Prostate gland (tissue), 2 donors: ENCODE measurements around the gene PDGFD. TPM values are rescaled to one million over a fixed set of nuclear protein-coding genes. Genes with fewer than 3 reads are reported as not detected.

Experiments used
- DNase-seq: peaks from one replicate; pipeline ENCODE4 v3.0.0-alpha.2; 2019; ENCODE audit warnings: low spot score
- H3K27ac ChIP-seq, 2 donors: fragments of 200-600 bp; sonication (generic); 2 replicates each; pipeline ENCODE4 v1.5.1; 2017 to 2019
- H3K27me3 ChIP-seq: fragments of 200-600 bp; sonication (generic); replicated peaks from 2 replicates; pipeline ENCODE4 v1.5.1; 2019; ENCODE audit not compliant: insufficient read depth
- H3K36me3 ChIP-seq, 2 donors: fragments of 200-600 bp; sonication (generic); 1 replicate in 1 of 2; 2 replicates in 1 of 2; pipeline versions ENCODE4 v1.5.1 to v1.8.1; 2017 to 2019
- H3K4me1 ChIP-seq: fragments of 200-600 bp; sonication (generic); replicated peaks from 2 replicates; pipeline ENCODE4 v1.5.1; 2019
- H3K4me3 ChIP-seq, 2 donors: fragments of 200-600 bp; sonication (generic); 2 replicates each; pipeline ENCODE4 v1.5.1; 2017 to 2019
- H3K9me3 ChIP-seq: fragments of 200-600 bp; sonication (generic); 2 replicates; pipeline ENCODE4 v1.5.1; 2017
- POLR2A ChIP-seq: fragments of 450-650 bp; IDR thresholded peaks from one replicate; pipeline ENCODE4 v1.6.1; 2016; ENCODE audit warnings: antibody characterized with exemption, mild to moderate bottlenecking
- POLR2AphosphoS5 ChIP-seq: sonication (generic); formaldehyde crosslinking; IDR thresholded peaks from one replicate; pipeline ENCODE4 v1.6.1; 2017; ENCODE audit warnings: antibody characterized with exemption
- WGBS: methylation state at CpG from one replicate; pipeline ENCODE4 v1.1.5; 2018; 5-methylcytosine and 5-hydroxymethylcytosine counted together
- intact Hi-C: fragments of 100-400 bp; cut with DNase I; formaldehyde crosslinking; loops from one replicate; pipeline ENCODE4 v1.14.2; 2022
- total RNA-seq, 2 donors: library from RNA; depleted of rRNA; stranded (reverse); fragments of >200 nt; gene quantifications; one replicate each; pipeline ENCODE4 v1.1.0, GENCODE V29; 2016
- TF ChIP-seq, protein P1 (sequence below), 4 experiments: fragments of 200-600 bp in 2 of 4; fragments of 450-650 bp in 2 of 4; sonication (generic) in 2 of 4; IDR thresholded peaks; 1 replicate in 3 of 4; 2 replicates in 1 of 4; pipeline ENCODE4 v1.5.1; 2016 to 2019; ENCODE audit warnings: antibody characterized with exemption in 4 of 4, mild to moderate bottlenecking in 2 of 4, moderate library complexity in 2 of 4

The PDGFD gene
- total RNA-seq, 2 donors from 2014 or later, result 12.6 to 19.4 TPM

DNA sequence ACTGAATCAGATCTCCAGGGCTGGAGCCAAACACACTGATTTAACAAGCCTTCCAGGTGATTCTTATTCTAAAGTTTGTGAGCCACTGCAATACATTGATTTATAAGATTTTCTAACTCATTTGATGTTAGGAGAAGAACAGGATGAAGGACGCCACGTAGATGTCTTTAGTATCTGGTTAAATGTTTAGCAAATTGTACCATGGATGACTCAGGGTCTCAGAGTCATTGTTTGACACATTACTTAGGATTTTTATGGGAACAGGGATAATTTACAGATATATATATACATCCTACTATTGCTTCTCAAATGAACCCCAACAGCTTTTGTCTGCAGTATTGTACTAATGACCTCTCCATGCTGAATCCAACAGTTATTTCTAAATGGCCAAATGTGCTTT, 270.6 kb downstream of the PDGFD start:
- Histone ChIP-seq H3K4me3 (no peak overlapping the region), H3K9me3 (no peaks in the 10 kb centered on the region), H3K4me1 (no peaks in the 10 kb centered on the region), H3K36me3 (no peaks in the 10 kb centered on the region), H3K27ac (no peak overlapping the region), H3K27me3 (no peaks in the 10 kb centered on the region)
- intact Hi-C loops, result no loop called here
- 70% methylated on average over 2 of the region's 2 CpGs for WGBS
- no peak for DNase-seq
- no peak for TF ChIP-seq POLR2AphosphoS5
- TF ChIP-seq, protein P1, sequence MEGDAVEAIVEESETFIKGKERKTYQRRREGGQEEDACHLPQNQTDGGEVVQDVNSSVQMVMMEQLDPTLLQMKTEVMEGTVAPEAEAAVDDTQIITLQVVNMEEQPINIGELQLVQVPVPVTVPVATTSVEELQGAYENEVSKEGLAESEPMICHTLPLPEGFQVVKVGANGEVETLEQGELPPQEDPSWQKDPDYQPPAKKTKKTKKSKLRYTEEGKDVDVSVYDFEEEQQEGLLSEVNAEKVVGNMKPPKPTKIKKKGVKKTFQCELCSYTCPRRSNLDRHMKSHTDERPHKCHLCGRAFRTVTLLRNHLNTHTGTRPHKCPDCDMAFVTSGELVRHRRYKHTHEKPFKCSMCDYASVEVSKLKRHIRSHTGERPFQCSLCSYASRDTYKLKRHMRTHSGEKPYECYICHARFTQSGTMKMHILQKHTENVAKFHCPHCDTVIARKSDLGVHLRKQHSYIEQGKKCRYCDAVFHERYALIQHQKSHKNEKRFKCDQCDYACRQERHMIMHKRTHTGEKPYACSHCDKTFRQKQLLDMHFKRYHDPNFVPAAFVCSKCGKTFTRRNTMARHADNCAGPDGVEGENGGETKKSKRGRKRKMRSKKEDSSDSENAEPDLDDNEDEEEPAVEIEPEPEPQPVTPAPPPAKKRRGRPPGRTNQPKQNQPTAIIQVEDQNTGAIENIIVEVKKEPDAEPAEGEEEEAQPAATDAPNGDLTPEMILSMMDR (IDR thresholded peaks at IDR 0.05), result no peak

DNA sequence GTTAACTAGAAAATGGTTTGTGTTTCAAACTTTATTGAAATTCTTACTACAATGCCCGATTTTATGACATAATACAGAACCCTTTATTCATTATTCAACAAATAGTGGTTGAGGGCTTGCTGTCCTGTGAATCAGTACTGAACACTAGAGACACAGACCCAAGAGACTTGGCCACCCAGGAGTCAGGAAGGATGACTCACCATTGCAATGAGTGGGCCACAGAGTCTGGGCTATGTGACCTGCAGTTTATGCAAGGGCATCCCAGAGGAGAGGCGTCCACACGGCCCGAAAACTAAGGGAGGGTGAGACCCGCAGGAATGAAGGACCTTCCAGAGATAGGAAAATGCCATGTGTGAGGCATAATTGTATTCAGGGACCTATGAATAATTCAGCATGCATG, 271.3 kb downstream of the PDGFD start:
- no peaks in the 10 kb centered on the region for H3K9me3 ChIP-seq
- 80% methylated on average over 5 of the region's 5 CpGs for WGBS
- no peaks in the 10 kb centered on the region for H3K36me3 ChIP-seq
- H3K4me1 ChIP-seq, result no peaks in the 10 kb centered on the region
- H3K27me3 ChIP-seq, result no peaks in the 10 kb centered on the region
- intact Hi-C loops, result no loop called here
- TF ChIP-seq POLR2AphosphoS5 (no peak), POLR2A (no peak)
- no peak overlapping the region for H3K4me3 ChIP-seq
- H3K27ac ChIP-seq, result no peak overlapping the region
- DNase-seq, result no peak

DNA sequence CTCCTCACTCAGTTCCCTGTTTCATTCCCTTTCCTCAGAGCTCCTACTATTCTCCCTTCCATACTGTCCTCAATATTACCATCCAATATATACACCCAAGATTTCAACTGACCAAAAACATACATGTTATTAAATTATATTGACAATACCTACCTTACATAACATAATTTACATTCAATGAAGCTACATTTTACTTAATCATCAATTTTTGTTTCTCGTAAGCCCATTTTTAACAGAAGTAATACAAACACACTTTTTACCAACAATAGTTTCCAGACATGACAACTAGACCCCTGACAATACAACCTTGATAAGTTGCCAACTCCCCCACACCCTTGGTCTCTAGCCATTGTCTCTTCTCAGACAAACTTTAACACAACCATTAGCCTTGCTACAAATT, 273.3 kb downstream of the PDGFD start:
- TF ChIP-seq, protein P1 (IDR thresholded peaks at IDR 0.05), result no peak
- H3K27ac ChIP-seq, result no peak overlapping the region
- H3K27me3 ChIP-seq, result no peaks in the 10 kb centered on the region
- no peak for DNase-seq
- H3K4me1 ChIP-seq, result no peaks in the 10 kb centered on the region
- H3K4me3 ChIP-seq, result no peak overlapping the region
- intact Hi-C loops, result no loop called here
- no peaks in the 10 kb centered on the region for H3K36me3 ChIP-seq
- WGBS, result 96% methylated on average over 1 of the region's 1 CpG
- no peaks in the 10 kb centered on the region for H3K9me3 ChIP-seq

DNA sequence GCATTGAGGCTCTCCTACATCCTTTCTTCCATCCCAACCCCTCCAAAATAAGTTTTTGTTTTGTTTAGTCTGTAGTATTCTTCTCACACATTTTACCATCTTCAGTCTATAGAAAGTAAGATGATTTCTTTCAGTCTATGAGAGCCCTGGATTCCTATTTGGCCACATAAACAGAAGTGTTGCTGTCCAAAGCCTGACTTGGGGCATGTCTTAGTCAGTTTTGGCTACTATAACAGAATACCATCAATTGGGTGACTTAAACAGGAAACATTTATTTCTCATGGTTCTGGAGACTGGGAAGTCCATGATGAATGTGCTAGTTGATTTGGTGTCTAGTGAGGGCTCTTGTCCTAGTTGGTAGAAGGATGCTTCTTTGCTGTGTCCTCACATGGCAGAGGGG, 274.3 kb downstream of the PDGFD start:
- no peaks in the 10 kb centered on the region for H3K4me1 ChIP-seq
- no peaks in the 10 kb centered on the region for H3K9me3 ChIP-seq
- no peak for TF ChIP-seq POLR2AphosphoS5
- TF ChIP-seq, protein P1 (IDR thresholded peaks at IDR 0.05), result no peak
- no peak for TF ChIP-seq POLR2A
- no peak for DNase-seq
- H3K36me3 ChIP-seq, result no peaks in the 10 kb centered on the region
- no peak overlapping the region for H3K27ac ChIP-seq
- no peaks in the 10 kb centered on the region for H3K27me3 ChIP-seq
- H3K4me3 ChIP-seq, result no peak overlapping the region
- intact Hi-C loops, result no loop called here

DNA sequence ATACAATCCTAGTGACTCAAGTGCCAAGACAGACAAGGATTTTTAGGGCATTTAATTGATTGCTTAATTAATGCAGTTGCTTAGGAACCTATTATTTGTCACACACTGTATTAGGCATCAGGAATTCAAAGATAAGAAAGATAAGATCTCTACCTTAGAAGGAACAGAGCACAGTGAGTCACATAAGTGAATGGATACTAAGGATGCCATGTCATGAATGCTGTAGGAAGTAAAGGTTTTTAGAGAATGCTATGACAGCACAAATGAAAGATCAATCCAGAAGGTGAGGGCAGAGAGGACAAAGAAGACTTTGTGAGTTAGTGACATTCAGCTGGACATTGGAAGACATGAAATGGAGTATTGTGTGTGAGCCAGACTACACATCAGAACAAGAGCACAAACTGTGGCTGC, 275.4 kb downstream of the PDGFD start:
- intact Hi-C loops, result no loop called here
- H3K4me3 ChIP-seq, result no peak overlapping the region
- no peak for TF ChIP-seq POLR2A
- TF ChIP-seq, protein P1 (IDR thresholded peaks at IDR 0.05), result no peak
- TF ChIP-seq POLR2AphosphoS5, result no peak

More for the DNA sequence above, 275.4 kb downstream of the PDGFD start:
- H3K9me3 ChIP-seq, result no peaks in the 10 kb centered on the region
- H3K36me3 ChIP-seq, result no peaks in the 10 kb centered on the region
- no peaks in the 10 kb centered on the region for H3K27me3 ChIP-seq
- DNase-seq, result no peak
- no peaks in the 10 kb centered on the region for H3K4me1 ChIP-seq
- no peak overlapping the region for H3K27ac ChIP-seq
